PC-9 (cell line): ENCODE results near the gene DDX49.

Experiments used
- CTCF ChIP-seq: fragments of 200-600 bp; sonication (generic); conservative IDR thresholded peaks from 2 replicates; pipeline ENCODE4 v1.6.1; 2017; ENCODE audit warnings: mixed run types, antibody characterized with exemption, mild to moderate bottlenecking, moderate library complexity
- EZH2 ChIP-seq: fragments of 200-600 bp; sonication (generic); IDR thresholded peaks from 2 replicates; pipeline ENCODE4 v1.8.0; 2017; ENCODE audit warnings: antibody characterized with exemption, low read depth

- no peak for TF ChIP-seq CTCF
- no peak for TF ChIP-seq EZH2
Observed at GRCh38 chr19:18870531-18871172, 48.9 kb upstream of the DDX49 start.
